HG03565 (cell line): ENCODE results near the gene PTDSS2.
A peak's percentile ranks its signal among the peaks of the same experiment; 100 is the strongest.

Experiments used
- ATAC-seq: cut with Tn5 transposase; IDR thresholded peaks from one replicate; pipeline ENCODE4 v1.9.1; 2021; ENCODE audit warnings: mild to moderate bottlenecking, moderate library complexity; ENCODE audit not compliant: unreplicated experiment

The PTDSS2 gene

DNA sequence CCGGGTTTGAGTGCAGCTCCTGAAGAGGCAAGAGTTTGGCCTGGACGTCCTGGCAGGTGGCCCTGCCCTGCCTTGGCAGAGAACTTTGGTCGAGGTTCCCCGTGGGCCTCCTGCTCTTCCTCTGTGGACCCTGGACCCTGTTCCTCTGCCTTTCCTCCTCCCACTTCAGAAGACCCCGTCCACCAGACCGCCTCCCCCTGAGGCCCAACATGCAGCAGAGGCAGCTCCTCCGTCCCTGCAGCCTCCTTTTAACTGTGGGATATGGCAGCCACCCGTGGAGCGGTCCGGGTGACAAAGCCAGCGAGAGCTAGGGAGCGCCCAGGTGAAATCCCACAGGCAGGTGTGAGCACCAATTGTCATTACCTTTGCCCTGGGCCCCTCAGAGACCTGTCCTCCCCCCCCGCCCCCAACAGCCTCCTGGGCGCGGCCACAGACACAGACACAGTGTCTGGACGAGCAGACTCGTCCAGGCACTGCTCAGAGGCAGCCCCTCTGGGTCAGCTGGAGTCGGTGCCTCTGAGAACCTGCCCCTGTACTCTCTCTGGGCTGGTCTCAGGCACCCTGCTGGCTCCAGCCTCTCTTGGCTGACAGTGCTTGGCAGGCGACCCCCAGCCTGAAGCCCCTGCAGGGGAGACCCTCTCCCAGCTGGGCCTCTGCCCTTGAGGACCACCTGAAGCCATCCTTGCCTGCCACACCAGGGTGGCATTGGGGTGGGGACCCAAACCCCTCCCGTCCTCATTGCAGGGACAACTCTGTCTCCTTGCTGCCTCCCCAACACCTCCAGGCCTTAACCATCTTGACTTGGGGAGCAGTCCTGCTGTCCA, 4.1 kb upstream of the PTDSS2 start:
- ATAC-seq = no peak

DNA sequence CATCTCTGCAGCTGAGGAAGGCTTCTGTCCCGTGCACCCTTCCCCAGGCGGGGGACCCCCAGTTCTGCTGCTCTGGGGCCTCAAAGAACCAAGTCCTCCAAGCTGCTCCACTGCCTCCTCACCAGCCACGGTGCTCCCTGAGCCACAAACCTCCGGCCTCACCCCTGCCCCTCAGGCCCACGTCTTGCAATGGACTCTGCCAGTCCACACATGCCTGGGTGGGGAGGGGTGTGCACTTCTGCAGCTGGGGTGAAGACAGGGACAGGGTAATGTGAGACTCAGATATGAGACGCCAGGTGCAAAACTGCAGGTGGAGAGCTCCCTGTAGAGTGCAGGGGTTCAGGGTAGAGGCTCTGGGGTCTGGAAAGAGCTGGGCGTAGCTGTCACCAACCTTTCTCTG, 3.2 kb upstream of the PTDSS2 start:
- ATAC-seq = no peak

DNA sequence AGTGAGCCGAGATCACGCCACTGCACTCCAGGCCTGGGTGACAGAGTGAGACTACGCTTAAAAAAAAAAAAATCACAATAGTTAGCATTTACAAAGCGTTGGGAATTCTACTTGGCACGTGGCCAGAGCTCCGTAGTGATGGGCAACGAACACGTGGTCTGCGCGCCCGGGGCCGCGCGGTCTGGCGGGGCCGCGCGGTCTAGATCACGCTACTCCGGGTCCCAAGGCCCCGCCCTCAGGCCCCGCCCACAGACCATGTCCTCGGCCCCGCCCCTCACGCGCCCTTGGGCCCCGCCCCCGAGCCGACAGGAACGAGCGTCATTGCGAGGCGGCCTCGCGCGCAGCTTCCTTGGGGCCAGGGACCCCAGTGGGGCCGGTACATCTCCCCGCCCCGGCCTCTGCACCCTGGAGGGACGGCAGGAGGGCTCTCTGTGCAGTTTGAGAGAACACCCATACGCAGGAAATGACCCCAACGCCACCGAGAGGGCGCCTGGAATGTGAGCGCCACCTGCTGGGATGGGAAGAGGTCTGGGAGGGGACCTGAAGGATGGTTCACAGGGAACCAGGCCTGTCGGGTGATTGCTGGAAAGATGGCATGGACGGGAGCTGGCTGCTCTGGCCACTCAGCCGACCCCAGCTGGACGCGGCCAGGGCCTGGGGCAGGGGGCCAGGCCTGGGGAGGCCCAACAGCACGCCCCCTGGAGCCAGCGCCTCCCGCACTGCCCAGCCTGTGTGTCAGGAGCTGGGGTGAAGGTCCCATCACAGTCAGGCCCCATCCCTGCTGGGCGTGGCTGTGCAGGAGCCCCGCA, 2.0 kb upstream of the PTDSS2 start:
- peak; percentile 30 for ATAC-seq

DNA sequence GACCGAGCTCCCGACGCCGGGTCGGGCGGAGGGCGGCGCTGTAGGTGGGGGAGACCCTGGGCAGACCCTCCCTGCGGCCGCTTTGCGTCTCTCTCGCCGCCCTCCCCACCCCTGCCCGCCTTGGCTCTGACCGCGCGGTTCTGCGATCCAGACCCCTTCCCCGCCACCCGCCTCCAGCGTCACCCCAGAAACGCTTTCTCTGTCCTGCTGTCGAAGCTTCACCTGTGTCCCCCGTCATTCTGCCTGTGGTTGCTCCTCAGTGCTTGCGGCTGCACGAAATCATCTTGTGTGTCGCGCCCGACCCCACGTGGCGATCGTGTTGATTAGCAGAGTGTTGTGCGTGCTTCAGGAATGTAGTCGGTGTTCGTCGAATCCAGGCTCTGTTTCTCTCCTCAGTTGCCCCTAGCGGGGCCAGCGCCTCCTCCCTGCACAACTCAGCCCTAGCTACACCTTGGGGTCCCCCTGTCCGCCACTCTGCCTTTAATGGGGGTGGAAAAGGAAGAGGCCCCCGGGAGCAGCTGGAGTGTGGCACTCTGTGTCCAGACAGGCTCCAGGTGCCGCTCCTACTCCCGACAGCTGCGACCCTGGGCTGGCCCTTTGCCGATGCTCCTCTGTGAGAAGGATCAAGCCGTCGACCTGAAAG, 851 bp downstream of the PTDSS2 start:
- ATAC-seq = peak; percentile 5

- ATAC-seq = no peak
These were observed 1.7 kb downstream of the PTDSS2 start for GRCh38 chr11:451738-452137.

- ATAC-seq = no peak
These were observed 2.2 kb downstream of the PTDSS2 start for GRCh38 chr11:452203-452744.

DNA sequence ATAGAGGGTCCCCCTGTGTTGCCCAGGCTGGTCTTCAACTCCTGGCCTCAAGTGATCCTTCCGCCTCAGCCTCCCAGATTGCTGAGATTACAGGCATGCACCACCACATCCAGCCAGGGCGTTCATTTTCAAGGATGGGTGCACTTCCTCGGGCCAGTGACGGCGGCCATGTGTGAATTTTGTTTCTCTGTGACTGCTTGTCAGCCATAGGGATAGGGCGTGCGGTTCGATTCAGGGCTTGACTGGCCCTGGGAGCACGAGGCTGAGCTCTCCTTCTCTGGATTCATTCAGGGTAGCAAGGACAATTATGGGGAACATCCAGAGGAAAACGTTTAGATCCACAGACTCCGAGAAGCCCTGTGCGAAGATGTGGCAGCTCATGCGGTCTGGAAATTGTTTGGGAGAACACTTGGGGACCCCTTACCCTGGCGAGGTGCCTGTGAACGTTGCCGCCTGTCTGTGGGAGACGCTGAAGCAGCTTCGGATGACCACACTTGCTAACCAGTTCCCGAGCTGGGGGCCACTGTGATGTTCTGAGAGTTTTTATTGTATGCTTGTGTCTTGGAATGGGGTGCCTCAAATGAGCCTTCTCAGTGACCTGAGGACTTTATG, 2.9 kb downstream of the PTDSS2 start:
- ATAC-seq = no peak

GRCh38 chr11:453564-453963, 3.5 kb downstream of the PTDSS2 start:
- ATAC-seq = no peak

DNA sequence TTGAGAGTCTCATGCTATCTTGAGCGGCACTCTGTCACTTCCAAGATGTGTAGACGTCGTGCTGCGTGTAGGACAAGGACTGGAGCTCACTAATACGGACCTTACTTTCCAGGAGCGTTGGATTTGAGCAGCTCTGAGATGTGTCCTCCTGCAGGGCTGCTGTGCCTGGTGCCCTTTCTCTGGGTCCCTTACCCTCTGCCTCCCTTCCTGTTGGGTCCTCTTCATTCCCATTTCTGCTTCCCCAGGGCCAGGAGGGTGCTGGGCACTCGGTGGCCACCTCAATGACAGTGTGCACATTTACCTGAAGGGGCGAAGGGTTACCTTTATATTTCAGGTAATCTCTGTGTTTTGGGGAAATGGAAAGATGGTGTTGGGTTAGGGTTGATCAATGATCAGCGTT, 4.0 kb downstream of the PTDSS2 start:
- ATAC-seq = no peak

DNA sequence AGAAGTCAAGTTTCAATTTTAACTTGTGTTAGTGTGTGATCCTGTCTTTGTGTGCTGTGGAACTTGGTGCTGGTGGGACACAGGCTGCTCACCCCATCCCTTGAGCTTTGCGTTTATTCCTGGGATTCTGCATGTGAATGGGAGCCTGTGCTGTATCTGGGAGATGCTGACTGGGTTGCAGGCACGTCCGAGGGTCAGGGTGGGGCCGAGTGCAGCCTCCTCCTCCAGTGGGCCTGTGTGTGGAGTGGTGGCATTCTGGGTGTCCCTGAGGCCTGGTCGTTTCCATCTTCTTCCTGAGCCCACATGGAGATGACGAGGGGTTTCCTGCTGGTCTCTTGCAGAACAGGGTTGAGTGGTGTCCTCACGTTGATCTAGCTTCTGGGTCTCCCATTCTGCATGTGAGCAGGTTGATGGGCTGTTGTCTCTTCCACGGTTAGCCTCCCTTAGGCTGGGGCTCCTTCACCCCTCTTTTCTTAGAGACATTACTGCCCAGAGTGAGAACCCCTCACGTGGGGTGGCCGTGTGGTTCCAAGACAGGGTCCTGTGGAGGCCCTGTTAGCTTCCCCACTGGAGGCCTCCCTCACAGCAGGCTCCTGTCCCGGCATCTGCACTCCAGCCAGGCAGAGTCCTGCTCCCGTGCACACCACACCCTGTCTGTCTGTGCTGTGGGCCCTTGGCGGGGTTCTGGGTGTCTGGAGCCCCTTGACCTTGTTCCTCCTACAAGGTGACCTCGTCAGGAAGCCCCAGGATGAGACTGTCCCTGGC, 4.9 kb downstream of the PTDSS2 start:
- no peak for ATAC-seq

DNA sequence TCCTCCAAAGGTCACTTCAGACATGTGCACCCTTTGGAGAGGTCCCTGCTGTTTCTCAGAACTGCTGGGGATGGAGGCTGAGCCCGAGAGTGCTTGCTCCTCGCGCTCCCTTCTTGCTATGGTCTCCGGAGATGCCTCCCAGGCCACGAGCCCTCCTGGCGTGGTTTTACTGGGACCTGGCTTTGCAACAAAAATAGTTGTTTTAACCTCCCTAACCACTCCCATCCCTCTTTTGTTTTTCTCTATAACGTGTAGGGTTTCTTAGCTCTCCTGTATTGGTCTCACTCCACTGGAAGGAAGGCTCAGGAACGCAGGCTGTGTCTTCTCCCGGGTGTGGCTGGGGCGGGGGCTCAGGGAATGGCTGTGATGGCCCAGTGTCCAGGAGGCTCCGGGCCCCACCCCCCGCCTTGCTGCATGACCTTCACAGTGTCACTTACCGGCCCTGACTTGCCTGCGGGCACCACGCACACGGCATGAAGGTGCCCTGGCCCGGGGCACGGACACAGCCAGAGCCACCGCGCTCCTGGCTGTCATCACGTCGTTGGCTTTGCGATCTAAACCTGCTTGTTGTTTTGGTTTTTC, 5.6 kb downstream of the PTDSS2 start:
- no peak for ATAC-seq

- no peak for ATAC-seq
These were observed 6.5 kb downstream of the PTDSS2 start for GRCh38 chr11:456533-456932.

GRCh38 chr11:457111-457760, 7.2 kb downstream of the PTDSS2 start:
- no peak for ATAC-seq

GRCh38 chr11:459511-460220, 9.6 kb downstream of the PTDSS2 start:
- ATAC-seq = no peak

GRCh38 chr11:460331-461199, 10.5 kb downstream of the PTDSS2 start:
- no peak for ATAC-seq

DNA sequence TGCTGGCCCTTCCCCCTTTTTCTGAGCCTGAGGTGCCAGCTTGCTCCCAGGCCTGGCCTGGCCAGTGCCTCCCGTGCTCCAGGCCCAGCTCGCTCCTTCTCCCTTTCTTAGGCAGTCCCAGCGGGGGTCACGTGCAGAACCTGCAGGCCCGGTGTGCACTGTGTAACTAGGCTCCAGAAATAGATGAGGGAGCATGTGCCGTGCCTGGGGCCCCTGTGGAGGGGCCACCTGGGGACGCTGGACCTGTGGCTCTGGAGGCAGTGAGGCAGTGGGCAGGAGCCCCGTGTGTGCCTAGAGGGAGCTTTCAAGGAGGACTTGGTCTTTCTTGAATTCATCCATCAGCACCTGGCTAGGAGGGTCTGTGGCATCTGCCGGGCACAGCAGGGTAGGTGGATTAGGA, 11.5 kb downstream of the PTDSS2 start:
- no peak for ATAC-seq

DNA sequence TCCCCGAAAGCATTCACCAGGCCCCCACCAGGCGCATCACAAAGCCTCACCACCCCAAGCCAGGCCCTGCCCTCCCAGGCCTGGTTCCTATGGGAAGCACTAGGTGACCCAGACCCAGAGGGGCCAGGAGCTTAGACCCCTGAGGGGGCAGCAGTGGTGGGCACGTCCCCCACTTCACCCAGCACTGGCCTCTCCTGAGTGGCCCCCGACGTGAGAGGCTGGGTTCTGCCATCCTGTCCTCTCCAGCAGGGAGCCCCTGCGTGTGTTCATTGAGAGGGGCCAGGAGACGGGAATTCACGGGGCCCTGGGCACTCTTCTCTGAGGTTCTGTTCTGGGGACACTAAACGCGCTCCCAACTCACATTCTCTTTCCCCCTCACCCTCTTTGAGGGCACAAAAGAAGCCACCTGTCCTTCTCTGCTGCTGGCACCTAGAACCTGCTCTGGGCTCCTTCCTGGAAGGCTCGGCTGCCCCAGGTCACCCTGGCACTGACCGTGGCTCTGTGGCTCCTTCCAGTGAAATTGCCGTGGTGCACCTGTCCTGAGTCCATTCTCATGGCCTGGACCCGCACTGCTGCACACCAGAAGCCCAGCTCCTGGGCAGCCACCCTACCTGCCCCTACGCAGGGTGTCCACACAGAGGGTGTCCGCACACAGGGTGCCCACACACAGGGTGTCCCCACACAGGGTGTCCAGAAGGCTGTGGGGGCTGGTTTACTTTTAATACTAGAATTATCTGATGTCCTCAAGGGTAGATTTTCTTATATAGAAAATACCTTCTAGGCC, 12.2 kb downstream of the PTDSS2 start:
- no peak for ATAC-seq
